ENCODE results near the gene PRMT1. TPM values are rescaled to one million over a fixed set of nuclear protein-coding genes. Genes with fewer than 3 reads are reported as not detected.

Gene PRMT1
- total and polyA plus RNA-seq, 2 of the 13 experiments (the other 11 are each of a cell fraction or from before 2014, with no cell fraction given) = 324 to 374 TPM

DNA sequence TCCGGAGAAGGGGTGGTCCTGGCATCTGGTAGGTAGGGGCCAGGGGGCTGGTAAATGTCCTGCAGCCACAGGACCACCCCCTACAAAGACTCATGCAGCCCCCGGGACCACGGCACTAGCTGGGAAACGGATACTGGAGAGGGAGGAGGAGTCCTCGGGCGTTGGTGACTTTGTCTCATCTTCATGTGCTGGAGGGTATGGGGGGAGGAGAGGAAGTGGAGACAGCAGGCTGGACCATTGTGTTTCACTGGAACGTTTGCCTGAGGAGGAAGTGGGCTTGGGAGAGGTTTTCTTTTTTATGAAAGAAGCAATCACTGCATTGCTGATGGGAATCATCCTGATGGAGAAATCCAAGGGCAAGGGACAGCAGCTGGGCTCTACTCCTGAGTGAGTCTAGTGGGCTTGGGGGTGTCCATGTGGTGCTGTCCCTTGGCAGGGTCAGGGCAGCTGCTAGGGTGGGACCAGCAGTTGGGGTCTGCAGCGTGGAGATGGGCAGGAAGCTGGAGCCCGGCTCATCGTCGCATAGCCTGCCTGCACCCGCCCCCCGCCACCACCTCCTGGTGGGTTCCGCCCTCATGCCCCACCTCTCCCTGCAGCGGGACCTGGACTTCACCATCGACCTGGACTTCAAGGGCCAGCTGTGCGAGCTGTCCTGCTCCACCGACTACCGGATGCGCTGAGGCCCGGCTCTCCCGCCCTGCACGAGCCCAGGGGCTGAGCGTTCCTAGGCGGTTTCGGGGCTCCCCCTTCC lies 10.7 kb downstream of the PRMT1 start:
- Histone ChIP-seq H3K9me3 (ENCODE audit: low read length) (no peaks in the 10 kb centered on the region), H3K36me3 (replicated peaks in 1 of 2; ENCODE audit: control insufficient read depth in 1 of 2, insufficient read depth in 2 of 2, low read length in 2 of 2) (peaks cover 21 to 47% of the 10 kb centered on the region in 2 experiments), H3K4me3 (replicated peaks in 1 of 3; ENCODE audit: insufficient read depth in 1 of 3, low read depth in 2 of 3, low read length in 3 of 3) (no peak overlapping the region), H4K20me1 (ENCODE audit: insufficient read depth, low read length) (peaks cover 5% of the 10 kb centered on the region; the same call in 1 of the 2 replicates), H3K27me3 (ENCODE audit: control insufficient read depth in 1 of 2, insufficient read depth in 2 of 2, low read length in 2 of 2) (no peaks in the 10 kb centered on the region), H3K9ac (ENCODE audit: insufficient read depth, low read depth, low read length) (no peak overlapping the region), H2AFZ (ENCODE audit: low read length) (no peak overlapping the region), H3K4me2 (ENCODE audit: low read depth, low read length) (no peak overlapping the region), H3K27ac (ENCODE audit: extremely low read length, insufficient read depth, low read length) (no peak overlapping the region), H3K79me2 (ENCODE audit: insufficient read depth, low read length) (peaks cover 2% of the 10 kb centered on the region), H3K4me1 (ENCODE audit: insufficient read depth, low read length) (no peaks in the 10 kb centered on the region)
- in situ Hi-C loops (cut with HindIII; ENCODE audit: extremely low pct_ligation_motif_present, low pct_unique_long_range_greater_than_20kb) = no loop called here
- ATAC-seq = no peak
- BruUV-seq (replicated peaks) = no TSS peak
- no peak for DNase-seq (ENCODE audit: low spot score)
- ChIA-PET CTCF (ENCODE audit: low intra/inter-chr PET ratio, low total read pairs) (no interaction called here), POLR2A (interaction anchor here (0.8 to 1.9 kb wide), 2 partner anchors 11 kb away, joined by 4 to 5 read pairs; partner anchors contain the start of gene PRMT1)
- 96% methylated on average over 19 of the region's 26 CpGs for WGBS (ENCODE audit: low lambda C conversion rate)
- intact Hi-C loops (cut with micrococcal nuclease; ENCODE audit: unreplicated experiment) = no loop called here
- no peak for FAIRE-seq
- TF ChIP-seq MLXIP (CRISPR knock-in tag; IDR thresholded peaks at IDR 0.05; ENCODE audit: borderline replicate concordance) (no peak), BRD4 (CRISPR knock-in tag; IDR thresholded peaks at IDR 0.05) (no peak), AGO2 (optimal IDR thresholded peaks at IDR 0.05; ENCODE audit: low read depth, low read length) (peak; percentile 57), HNF1A (IDR thresholded peaks at IDR 0.05; ENCODE audit: low read depth) (no peak), HNF1A (CRISPR knock-in tag; IDR thresholded peaks at IDR 0.05; ENCODE audit: borderline replicate concordance) (no peak), RBFOX2 (IDR thresholded peaks at IDR 0.05; ENCODE audit: low read depth, low read length) (peak; percentile 69), TRIM24 (CRISPR knock-in tag; IDR thresholded peaks at IDR 0.05) (no peak), NFYB (CRISPR knock-in tag; IDR thresholded peaks at IDR 0.05) (no peak), AKAP8 (CRISPR knock-in tag; IDR thresholded peaks at IDR 0.05) (no peak)
- TF ChIP-seq, protein P1, sequence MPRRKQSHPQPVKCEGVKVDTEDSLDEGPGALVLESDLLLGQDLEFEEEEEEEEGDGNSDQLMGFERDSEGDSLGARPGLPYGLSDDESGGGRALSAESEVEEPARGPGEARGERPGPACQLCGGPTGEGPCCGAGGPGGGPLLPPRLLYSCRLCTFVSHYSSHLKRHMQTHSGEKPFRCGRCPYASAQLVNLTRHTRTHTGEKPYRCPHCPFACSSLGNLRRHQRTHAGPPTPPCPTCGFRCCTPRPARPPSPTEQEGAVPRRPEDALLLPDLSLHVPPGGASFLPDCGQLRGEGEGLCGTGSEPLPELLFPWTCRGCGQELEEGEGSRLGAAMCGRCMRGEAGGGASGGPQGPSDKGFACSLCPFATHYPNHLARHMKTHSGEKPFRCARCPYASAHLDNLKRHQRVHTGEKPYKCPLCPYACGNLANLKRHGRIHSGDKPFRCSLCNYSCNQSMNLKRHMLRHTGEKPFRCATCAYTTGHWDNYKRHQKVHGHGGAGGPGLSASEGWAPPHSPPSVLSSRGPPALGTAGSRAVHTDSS (CRISPR knock-in tag; conservative IDR thresholded peaks at IDR 0.05) = no peak
- TF ChIP-seq, protein P2, sequence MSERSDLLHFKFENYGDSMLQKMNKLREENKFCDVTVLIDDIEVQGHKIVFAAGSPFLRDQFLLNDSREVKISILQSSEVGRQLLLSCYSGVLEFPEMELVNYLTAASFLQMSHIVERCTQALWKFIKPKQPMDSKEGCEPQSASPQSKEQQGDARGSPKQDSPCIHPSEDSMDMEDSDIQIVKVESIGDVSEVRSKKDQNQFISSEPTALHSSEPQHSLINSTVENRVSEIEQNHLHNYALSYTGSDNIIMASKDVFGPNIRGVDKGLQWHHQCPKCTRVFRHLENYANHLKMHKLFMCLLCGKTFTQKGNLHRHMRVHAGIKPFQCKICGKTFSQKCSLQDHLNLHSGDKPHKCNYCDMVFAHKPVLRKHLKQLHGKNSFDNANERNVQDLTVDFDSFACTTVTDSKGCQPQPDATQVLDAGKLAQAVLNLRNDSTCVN (CRISPR knock-in tag; IDR thresholded peaks at IDR 0.05; ENCODE audit: borderline replicate concordance) = no peak
- TF ChIP-seq, protein P3, sequence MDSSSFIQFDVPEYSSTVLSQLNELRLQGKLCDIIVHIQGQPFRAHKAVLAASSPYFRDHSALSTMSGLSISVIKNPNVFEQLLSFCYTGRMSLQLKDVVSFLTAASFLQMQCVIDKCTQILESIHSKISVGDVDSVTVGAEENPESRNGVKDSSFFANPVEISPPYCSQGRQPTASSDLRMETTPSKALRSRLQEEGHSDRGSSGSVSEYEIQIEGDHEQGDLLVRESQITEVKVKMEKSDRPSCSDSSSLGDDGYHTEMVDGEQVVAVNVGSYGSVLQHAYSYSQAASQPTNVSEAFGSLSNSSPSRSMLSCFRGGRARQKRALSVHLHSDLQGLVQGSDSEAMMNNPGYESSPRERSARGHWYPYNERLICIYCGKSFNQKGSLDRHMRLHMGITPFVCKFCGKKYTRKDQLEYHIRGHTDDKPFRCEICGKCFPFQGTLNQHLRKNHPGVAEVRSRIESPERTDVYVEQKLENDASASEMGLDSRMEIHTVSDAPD (CRISPR knock-in tag; IDR thresholded peaks at IDR 0.05) = no peak

Data from HepG2 (cell line).